Measurements from ENCODE around the gene EFNA5.

The EFNA5 gene

DNA sequence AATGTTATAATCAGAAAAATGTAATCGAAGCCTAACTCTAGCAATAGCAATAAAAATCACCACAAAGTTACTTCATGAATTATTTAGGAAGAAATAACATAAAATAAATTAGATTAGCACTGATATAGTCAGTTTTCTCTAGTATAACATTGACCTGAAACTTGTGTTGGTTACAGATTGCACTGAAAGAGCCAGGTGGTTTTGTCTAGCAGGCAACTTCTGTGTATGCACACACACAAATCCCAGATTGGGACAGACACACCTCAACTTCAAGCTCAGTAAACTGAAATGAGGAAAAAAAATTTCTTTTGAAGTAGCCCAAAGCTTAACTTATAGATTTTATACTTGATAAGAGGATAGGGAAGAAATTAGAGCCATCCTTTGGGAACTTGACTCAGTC is 129.3 kb downstream of the EFNA5 start:
- no peak for DNase-seq

DNA sequence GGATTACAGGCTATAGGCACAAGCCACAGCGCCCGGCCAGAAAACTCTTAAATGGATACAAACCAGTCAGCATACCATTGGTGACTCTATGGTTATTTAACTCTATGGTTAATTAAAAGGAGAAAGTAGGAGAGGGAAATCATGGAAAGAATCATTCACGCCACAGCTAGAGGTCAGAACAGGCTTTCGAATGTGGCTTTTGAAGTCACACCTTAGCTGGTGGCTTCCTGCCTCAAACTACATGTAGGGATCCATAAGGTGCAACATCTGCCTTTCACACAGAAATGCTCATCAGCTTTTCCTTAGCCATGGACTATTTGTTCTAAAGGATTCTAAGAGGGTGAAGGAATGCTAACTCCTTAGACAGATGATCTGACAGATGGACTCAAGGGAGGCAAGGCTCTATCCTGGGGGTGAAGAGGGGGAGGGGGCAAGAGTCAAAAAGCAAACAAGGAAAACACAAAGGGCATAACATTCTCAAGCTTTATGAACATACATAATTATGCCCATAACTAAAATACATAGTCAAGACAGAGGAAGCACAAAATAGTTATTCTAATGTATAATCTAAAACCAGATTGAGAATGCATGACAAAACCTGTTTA is 130.9 kb downstream of the EFNA5 start:
- no peak for DNase-seq

DNA sequence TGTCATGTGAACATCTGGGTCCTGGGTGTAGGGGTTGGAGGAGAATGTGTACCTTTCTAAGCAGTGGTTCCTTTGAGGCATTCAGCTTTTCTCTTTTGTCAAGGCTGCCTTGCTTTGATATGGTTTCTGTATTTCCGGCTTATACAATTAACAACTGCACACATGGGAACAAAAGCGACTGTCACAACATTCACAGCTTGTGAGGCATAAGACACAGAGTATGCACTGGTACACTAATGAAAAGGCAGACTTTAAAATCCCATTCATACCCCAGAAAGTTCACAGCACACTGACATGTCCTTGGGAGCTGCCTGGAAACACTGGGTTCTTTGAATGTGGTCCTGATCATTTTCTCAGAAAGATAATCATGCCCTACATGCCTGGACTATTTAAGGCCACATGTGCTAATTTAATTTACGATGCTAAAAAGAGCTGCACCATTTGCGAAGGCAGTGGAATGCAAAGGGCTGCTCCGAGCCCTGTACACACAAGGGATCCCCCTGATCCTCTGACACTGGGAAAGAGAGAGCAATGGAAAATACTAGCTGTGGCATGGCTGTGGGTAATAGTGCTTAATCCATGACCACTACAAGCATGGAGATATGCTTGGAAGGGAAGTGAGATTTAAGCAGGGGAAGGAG is 131.8 kb downstream of the EFNA5 start:
- DNase-seq: no peak

DNA sequence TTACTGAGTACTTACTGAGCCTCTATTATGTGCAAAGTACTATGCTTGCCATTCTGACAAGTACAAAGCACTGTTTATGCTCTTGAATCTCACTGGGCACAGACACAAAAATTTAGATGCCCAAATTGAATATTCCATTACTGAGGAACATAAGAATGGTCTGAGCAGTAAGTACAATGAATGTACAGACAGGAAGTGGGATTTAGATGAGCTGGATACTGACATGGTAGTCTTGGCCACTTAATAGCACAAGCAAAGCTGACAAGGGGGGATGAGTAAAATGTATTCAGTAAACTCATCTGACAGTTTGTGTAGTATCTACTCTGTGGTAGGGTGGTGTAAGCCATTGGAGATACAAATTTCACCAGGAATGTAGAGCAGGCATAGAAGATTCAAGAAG is 132.4 kb downstream of the EFNA5 start:
- DNase-seq: no peak

DNA sequence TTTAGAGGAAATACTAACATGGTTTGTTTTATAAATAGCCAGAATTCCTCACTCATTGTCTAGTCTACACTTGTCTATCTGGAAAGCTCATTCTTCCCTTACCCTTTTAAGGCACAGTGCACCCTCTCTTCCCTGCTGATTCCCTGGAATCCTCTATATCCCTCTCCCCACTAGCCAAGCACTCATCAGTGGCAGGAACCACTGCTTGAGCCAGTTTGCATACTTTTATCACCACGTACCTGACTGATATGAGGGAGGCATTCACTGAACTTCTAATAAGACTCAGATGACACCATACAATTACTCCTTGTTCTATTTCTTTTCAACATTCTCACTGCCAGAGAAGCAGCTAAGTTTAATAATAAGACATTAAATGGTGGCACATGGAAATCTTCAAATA is 134.9 kb downstream of the EFNA5 start:
- no peak for DNase-seq

DNA sequence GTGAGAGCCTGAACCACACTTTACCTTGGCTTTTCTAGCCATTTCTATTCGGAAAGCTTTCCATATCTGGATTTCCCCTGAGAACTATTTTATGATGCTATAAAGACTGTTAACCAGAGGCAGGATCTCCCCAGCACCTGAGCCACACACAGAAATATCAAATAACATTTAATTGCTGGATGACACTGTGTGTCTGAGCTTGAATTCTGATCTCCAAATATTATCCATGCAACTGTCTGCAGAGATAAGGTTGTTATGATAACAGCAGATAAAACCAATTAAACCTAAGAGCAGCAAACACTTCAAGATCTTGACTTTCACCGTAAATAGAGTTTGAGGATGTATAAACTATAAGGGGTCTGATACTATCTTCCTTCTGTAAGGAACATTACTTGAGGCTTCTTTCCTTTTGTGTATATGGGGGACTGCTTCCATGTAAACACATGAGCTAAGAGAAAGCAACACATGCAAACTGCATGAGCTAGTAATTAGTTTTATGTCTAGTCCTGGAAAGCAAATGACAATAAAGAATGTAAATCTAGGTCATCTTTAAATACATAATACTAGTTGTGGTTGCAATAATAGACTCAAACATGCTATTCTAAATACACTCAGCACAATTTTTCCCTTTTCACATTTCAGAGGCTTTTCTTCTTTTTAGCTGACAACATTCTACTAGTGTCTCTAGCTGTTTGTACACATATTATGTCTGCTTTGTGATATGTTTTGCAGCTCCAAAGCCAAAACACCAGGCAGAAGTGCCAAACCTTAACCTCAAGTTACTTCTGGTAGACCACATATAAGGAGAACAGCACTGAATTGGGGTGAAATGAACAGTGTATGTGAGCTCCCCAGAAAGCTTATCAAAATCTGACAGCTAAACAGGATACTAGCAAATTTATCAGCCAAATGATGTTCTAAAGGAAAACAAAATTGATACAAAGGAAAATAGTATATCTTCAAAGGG is 136.5 kb downstream of the EFNA5 start:
- no peak for DNase-seq

DNA sequence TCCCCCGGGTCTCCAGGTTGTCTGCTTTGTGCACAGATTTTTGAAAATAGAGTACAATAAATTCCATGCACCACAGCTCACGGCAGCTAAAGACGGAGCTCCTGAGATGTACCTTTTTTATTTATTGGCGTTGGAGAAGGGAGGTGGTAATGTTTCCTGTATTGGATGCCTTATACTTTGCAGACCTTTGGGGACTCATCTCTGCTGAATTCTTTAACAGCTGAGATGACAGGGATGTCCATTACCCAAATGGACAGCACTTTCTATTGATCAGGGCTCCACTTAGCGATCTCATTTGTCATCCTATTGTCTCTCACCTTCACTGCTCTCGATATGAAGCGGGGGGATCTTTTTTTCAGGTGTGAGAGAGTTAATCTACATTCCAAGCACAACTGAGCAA is 137.8 kb downstream of the EFNA5 start:
- DNase-seq: no peak

DNA sequence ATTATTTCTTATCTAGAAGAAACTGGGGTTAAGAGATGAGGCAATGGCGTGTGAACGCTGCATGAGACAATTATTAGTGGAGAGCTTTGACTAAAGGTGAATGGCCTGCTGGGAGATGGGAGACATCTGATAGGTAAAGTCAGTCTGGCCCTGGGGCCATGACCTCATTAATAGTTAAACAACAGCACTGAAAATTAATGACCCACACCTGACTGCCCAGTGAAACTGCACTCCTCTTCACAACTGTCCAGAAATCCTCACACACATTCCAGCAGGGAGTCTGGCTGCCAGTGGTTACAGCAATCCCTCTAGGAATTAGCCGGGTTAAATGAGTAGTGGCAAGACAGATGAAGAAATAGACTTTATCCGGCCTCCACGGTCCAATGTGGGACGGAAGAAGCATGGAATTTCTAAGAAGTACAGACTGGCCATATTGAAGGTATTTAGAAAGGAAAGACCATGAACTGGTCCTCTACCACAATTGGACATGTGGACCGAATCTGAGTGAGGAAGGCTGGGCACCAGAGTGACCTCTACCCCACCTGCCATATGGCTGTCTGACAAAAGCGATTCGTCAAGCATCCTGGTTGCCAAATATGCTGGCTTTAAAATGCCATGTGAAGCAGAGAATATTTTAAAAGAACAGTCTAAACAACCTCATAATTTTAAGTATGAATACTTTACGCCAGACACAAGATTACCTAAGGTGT is 138.4 kb downstream of the EFNA5 start:
- DNase-seq: no peak

DNA sequence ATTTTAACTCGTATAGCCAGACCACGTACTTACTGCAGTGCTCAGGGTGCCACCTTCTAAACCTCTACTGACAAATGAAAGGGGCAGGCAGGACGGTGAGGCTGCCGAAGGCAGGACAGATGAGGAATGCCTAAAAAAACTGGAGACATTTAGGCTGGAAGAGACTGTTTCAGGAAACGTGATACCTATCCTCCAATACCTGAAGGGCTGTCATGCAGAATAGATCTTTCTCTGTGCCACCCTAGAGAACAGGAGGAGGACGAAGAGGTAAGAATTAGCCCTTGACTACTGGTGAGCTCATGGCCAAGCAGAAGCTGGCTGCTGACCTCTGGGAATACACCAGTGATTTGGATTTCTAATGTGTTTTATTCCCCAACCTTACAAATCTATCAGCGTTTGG is 139.4 kb downstream of the EFNA5 start:
- DNase-seq: no peak

DNA sequence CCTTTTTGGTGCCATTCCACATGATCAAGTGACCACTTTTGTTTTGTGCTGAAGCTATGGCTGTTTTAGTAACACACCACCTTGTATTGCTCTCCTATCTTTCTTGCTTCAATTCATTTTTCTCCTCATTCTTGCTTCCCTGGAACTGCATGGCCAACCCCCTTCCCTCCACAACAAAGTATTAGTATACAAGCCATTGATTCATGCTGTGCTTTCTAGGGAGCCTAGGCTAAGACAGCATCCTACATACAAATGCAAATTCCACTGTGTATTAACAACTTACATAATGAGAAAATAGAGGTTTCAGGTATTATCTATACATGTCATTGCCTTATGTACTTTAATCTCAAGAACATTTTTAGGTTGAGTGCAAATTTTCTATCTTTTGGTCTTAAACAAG is 141.1 kb downstream of the EFNA5 start:
- DNase-seq: no peak

DNA sequence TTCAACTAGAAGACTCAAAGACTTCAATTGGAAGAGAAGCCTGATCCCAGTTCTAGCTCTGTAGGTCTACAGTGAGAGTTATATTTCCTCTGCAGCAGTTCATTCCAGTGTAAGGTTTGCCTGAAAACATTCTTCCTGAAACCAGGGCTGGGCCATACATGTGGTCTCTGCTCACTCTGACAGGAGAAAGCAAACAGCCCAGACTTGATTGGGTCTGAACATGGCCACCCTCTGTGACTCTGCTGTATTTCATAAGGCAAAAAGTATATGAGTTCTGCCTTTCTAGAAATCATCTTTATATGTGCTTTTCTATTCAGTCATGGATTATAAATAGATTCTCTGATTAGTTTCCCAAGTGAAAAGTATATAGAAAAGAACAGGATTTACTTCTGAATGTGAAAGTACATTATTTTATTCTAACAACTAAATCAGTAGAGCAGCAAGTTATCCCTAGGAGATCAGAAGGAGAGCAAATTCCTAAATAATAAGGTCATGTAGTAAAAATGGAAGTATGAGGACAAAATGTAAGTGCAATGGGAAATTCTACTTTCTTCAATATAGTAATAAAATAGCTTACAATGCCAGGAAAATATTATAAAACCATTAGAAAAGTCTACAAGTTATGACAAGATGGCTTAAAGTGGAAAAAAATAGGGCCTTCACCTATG is 144.3 kb downstream of the EFNA5 start:
- DNase-seq: no peak

DNA sequence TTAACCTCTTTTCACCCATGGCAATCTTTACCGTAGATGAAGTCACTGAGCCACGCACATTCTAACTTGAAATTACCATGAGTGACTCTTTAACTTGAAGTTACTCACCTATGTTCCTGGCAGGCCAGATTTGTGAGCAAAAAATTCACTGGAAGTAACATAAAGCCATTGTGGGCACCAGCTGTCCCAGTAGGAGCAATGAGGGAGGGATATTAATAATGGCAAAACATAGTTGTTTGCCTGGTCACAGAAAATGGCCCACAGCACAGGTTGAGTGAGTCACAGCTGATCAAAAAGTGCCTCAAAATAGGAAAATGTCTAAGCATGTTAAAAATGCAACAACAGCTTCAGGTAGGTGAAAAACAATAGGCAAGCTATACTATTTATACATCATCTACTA is 146.6 kb downstream of the EFNA5 start:
- DNase-seq: no peak

DNA sequence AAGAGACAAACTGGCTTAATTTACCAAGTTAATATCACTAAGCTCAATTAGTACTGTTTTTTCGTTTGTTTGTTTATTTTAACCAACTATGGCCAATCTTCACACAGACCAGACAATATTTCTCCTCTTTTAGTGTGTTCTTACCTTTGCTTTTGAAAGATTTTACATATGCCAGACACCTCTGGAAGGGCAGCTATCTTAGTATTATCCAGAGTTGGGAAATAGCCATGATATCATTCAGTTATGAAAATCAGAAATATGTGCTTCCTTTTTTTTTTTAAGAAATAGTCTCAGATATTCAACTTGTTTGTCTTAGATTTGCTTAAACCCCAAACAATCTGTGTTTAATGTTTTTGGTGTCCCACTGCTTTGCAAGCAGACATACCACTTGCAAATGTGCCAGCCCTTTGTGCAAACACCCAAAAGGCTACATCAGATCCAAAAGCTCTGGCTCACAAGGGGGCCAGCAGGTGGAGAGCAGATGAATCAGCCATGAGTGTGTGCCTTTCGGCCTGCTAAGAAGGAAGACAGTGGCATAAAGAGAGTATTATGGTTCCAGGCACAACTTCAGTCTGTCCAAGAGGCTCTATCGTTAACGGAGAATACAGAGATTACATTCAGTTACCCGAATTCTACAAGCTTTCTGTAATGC is 147.6 kb downstream of the EFNA5 start:
- DNase-seq: no peak

DNA sequence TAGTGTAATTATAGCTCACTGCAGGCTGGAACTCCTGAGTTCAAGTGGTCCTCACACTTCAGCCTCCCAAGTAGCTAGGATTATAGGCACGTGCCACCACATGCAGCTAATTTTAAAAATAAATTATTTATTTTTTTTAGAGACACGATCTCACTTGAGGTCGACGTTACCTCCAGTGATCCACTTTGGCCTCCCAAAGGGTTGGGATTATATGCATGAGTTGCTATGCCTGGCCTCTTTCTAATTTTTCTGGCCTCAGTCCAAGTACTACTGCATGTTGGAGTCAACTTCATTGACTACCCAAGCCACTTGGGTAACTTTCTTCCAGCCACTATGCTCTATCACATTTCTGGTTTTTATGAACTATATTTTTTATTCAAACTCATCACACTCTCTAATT is 148.3 kb downstream of the EFNA5 start:
- DNase-seq: peak; percentile 5

DNA sequence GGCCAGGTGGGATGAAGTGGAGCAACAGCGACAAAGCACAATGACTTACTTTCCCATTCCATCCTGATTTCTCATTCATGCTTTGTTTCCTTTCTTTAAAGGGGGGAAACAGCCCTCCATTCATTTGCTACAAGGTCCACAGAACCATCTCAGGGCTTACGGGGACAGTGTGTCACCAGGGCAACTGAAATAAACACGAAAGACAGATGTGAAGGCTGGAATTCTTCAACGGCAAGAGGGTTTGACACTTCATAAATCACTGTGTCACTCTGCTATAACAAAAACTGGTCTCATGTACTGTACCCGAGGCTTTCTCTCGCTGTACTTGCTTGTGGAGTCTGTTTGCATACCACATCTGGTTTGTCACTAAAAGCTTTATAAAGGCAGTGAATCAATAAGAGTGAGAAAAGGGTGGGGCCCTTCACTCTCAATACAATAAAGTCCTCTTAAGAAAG is 150.8 kb downstream of the EFNA5 start:
- DNase-seq: no peak

DNA sequence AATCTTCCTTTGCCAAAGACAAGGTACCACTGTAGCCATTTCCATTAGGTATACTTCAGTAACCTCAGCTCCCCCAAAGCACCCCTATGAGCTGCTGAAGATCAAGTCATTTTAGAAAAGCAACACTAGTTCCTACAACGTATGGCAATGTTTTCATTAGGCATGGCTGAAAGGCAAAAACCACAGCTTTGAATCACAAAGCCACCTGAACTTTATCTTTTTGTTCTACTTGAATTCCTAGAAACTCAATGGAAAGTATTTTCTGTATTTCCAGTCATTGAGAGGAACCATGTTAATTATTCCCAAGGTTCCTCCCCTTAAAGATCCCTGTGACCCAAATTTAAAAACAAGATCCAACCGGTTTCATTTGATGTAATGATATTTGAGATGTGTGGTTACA is 152.1 kb downstream of the EFNA5 start:
- no peak for DNase-seq

DNA sequence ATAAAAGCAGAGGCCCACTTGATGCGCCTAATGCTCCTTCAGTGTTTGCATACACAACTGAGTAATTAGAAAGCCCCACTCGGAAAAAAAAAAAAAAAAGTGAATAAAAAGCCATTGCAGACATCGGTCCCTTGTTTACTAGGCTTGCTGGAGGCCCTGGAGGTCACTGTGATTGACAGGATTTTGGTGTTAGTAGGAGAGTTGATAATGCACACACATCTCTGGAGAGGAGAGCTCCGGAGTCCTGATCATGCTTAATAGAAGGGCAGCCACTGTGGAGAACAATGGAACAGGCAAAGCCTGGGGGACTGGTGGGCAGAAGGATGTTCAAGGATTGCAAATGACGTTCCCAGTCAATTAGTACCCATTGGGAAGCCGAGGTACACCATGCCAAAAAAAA is 152.5 kb downstream of the EFNA5 start:
- no peak for DNase-seq

DNA sequence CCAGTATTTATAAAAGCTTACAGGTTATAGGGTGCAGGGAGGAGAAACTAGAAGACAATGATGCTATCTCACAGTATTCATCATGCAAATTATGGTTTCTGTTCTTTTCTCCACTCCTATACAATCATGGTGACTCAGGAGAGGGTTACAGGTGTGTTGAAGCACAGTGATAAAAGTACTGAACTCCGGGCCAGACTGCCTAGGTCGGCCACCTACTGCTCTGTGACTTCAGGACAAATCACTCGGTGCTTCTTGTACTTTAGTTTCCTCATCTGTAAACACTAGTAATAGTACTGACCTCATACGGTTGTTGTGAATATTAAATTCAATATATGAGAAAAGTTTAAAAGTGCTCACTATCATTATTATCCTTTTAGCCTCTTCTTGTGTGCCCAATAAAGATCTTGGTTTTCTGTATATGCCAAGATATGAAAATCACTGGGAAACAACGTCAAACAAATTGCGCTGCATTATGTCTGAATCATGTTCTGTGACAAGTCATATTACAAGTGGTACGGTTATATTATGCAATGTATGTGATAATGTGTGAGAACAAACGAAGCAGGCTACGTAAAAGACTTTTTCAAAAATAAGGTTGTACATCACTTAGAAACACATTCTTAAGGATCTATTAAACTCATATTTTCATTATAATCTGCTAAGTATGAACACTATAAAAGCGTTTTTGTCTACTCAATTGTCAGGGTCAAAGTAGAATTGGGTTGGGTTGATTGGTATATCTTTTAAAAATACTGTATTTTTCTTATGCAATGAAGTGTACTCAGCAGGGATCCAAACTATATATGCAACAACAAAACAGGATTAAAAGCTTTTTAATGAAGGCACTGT is 153.3 kb downstream of the EFNA5 start:
- no peak for DNase-seq

DNA sequence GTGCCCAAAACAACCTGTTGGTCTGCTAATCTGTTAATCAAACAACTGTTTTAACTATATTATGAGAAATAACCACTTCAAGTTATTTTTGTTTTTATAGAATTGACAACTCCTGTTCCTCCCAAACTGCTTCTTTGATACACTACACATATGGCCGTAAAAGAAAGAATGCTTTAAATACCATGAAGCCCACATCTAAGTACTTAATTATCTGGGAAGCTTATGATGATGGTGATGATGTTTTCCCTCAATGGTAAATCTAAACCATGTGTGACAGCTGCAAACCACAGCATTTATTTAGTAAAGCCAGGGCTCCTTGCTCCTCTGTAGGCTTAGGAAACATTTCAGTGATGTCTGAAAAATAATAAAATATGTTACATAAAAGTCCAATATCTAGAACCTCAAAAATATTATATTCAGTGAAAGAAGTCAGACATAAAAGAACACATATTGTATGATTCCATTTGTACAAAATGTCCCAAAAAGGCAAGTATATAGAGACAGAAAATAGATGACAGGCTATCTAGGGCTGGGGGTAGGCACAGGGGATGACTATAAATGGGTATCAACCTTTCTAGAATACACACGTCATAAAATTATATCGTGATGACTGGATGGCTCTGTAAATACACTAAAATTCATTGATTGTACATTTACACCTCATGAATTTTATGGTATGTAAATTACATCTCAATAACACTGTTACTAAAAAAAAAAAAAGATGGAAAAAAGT is 154.1 kb downstream of the EFNA5 start:
- DNase-seq: no peak

DNA sequence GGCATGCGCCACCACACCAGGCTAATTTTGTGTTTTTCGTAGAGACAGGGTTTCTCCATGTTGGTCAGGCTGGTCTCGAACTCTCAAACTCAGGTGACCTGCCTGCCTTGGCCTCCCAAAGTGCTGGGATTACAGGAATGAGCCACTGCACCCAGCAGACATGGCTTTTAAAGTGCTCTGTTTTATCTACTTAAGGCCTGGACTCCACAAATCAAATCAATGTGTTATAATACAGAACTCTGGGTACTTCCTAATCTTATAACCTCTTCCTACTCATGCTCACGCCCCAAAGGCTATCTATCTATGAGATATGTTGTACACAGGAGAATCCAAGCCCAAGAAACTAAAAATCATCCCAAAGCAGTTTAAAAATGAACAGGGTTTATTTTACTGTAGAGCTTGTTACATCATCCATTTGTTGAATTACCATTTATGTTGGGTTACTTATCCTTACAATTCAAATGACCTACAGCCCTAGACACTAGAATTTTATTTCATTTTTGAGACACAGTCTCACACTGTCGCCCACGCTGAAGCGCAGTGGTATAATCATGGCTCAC is 155.1 kb downstream of the EFNA5 start:
- no peak for DNase-seq

All from DMS79 (cell line).